Panc1 (cell line): ENCODE data around the gene WNT3. TPM values are rescaled to one million over a fixed set of nuclear protein-coding genes. Genes with fewer than 3 reads are reported as not detected.

Experiments used
- ATAC-seq: fragments of 200-7000 bp; cut with Tn5 transposase; 2 replicates; pipeline ENCODE4 v1.9.1; 2020; ENCODE audit warnings: mild to moderate bottlenecking, moderate library complexity
- BruUV-seq: library from RNA; stranded (reverse); fragments of 400-500 nt; replicated peaks from 2 replicates; lab custom pipeline; 2021; lab: Mats Ljungman, UMichigan
- CTCF ChIA-PET: fragments of 300-600 bp; sonication (Branson Sonifier 250); formaldehyde crosslinking; loops from one replicate; lab custom pipeline; 2022; ENCODE audit warnings: antibody characterized with exemption; lab: Charles Lee
- POLR2A ChIA-PET: fragments of 300-600 bp; sonication (Branson Sonifier 250); formaldehyde crosslinking; loops from one replicate; lab custom pipeline; 2022; ENCODE audit warnings: antibody characterized with exemption; lab: Charles Lee
- DNase-seq: peaks from one replicate; pipeline ENCODE4 v3.0.0-alpha.2; 2010; ENCODE audit warnings: low read depth, low spot score
- H3K27ac ChIP-seq: 2 replicates; pipeline ENCODE4 v1.5.1; 2011; ENCODE audit warnings: mild to moderate bottlenecking, low read length, inconsistent platforms
- H3K27me3 ChIP-seq: fragments of 200-500 bp; sonication (Bioruptor generic); 2 replicates; pipeline ENCODE4 v1.6.0; 2014; ENCODE audit warnings: low read length, inconsistent platforms; ENCODE audit not compliant: control insufficient read depth, insufficient read depth
- H3K36me3 ChIP-seq: fragments of 200-500 bp; sonication (Bioruptor generic); 2 replicates; pipeline ENCODE4 v1.5.1; 2014; ENCODE audit warnings: inconsistent platforms, mild to moderate bottlenecking, low read length, moderate library complexity; ENCODE audit not compliant: control insufficient read depth, insufficient read depth
- H3K4me1 ChIP-seq: 2 replicates; pipeline ENCODE4 v1.5.1; 2011; ENCODE audit warnings: inconsistent platforms, mild to moderate bottlenecking, low read length, moderate library complexity; ENCODE audit not compliant: control insufficient read depth, insufficient read depth
- H3K4me3 ChIP-seq, 2 experiments: 2 replicates each; pipeline ENCODE4 v1.5.1; 2011 to 2012; ENCODE audit warnings: low read depth in 2 of 2, low read length in 2 of 2, mild to moderate bottlenecking in 2 of 2, inconsistent platforms in 1 of 2, moderate library complexity in 1 of 2
- H3K9me3 ChIP-seq: fragments of 200-500 bp; sonication (Bioruptor generic); 2 replicates; pipeline ENCODE4 v1.5.1; 2014; ENCODE audit warnings: low read depth, mild to moderate bottlenecking, inconsistent platforms, low read length, moderate library complexity; ENCODE audit not compliant: control insufficient read depth, insufficient read depth
- CTCF ChIP-seq: fragments of 450-650 bp; IDR thresholded peaks from 2 replicates; pipeline ENCODE4 v1.5.1; 2017; ENCODE audit warnings: mild to moderate bottlenecking
- POLR2AphosphoS5 ChIP-seq: IDR thresholded peaks from 2 replicates; pipeline ENCODE4 v1.6.1; 2012; ENCODE audit warnings: mild to moderate bottlenecking, low read depth, low read length, moderate library complexity
- REST ChIP-seq, 2 experiments: IDR thresholded peaks; 2 replicates each; pipeline ENCODE4 v1.6.1; 2011 to 2012; ENCODE audit warnings: low read depth in 2 of 2, control low read depth in 1 of 2, low read length in 1 of 2, mild to moderate bottlenecking in 1 of 2, moderate library complexity in 1 of 2; ENCODE audit not compliant: insufficient read depth in 1 of 2
- SIN3A ChIP-seq: IDR thresholded peaks from 2 replicates; pipeline ENCODE4 v1.6.1; 2012; ENCODE audit warnings: low read depth, mild to moderate bottlenecking, low read length, moderate library complexity, borderline replicate concordance; ENCODE audit not compliant: insufficient read depth
- TCF7L2 ChIP-seq: IDR thresholded peaks from 2 replicates; pipeline ENCODE4 v1.6.1; 2011; ENCODE audit warnings: mild to moderate bottlenecking, low read depth, low read length, inconsistent platforms
- in situ Hi-C: cut with HindIII; loops from 2 replicates; pipeline ENCODE4 v1.10.0; 2016; ENCODE audit warnings: low sequenced_read_pairs, low pct_unique_long_range_greater_than_20kb
- intact Hi-C: fragments of 100-400 bp; cut with micrococcal nuclease; formaldehyde crosslinking; loops from one replicate; pipeline ENCODE4 v1.10.0; 2022; ENCODE audit not compliant: unreplicated experiment
- total RNA-seq: library from RNA; stranded (reverse); gene quantifications from one replicate; pipeline ENCODE4 v1.2.1, GENCODE V29; 2021; ENCODE audit not compliant: unreplicated experiment

WNT3 gene
- total RNA-seq, 1 experiment from 2014 or later = 3.4 TPM

- no peak for ATAC-seq
- intact Hi-C loops = no loop called here
Observed at GRCh38 chr17:46817901-46818209, 637 bp downstream of the WNT3 start.

GRCh38 chr17:46817151-46817900 lies 1.2 kb downstream of the WNT3 start:
- Histone ChIP-seq H3K27ac (no peak overlapping the region), H3K36me3 (no peaks in the 10 kb centered on the region), H3K4me3 (no peak overlapping the region), H3K4me1 (no peaks in the 10 kb centered on the region), H3K9me3 (no peaks in the 10 kb centered on the region), H3K27me3 (no peaks in the 10 kb centered on the region)
- in situ Hi-C loops (no loop called here), intact Hi-C loops (no loop called here)
- no peak for ATAC-seq
- CTCF ChIA-PET = no interaction called here
- no peak for DNase-seq
- TF ChIP-seq REST (IDR thresholded peaks at IDR 0.05; ENCODE audit: insufficient read depth in 1 of 2, low read depth in 2 of 2, low read length in 1 of 2) (no peak), POLR2AphosphoS5 (no peak), SIN3A (no peak), TCF7L2 (no peak), CTCF (no peak)
- no TSS peak for BruUV-seq
- POLR2A ChIA-PET = no interaction called here

More at GRCh38 chr17:46817901-46818209, 637 bp downstream of the WNT3 start:
- no peak for TF ChIP-seq TCF7L2
- no peak for TF ChIP-seq REST (IDR thresholded peaks at IDR 0.05; ENCODE audit: insufficient read depth in 1 of 2, low read depth in 2 of 2, low read length in 1 of 2)
- TF ChIP-seq CTCF = no peak
- no peak for TF ChIP-seq SIN3A
- TF ChIP-seq POLR2AphosphoS5 = no peak
- Histone ChIP-seq H3K27ac (no peak overlapping the region), H3K27me3 (no peaks in the 10 kb centered on the region), H3K36me3 (no peaks in the 10 kb centered on the region), H3K4me3 (no peak overlapping the region), H3K4me1 (no peaks in the 10 kb centered on the region), H3K9me3 (no peaks in the 10 kb centered on the region)
- POLR2A ChIA-PET = no interaction called here
- no peak for DNase-seq
- in situ Hi-C loops = no loop called here
- no TSS peak for BruUV-seq
- CTCF ChIA-PET = no interaction called here
